Astrocyte of the hippocampus (primary cell): ENCODE results near the gene RANBP10.

ENCODE experiments used
- DNase-seq: peaks from one replicate; pipeline ENCODE4 v3.0.0; 2011; ENCODE audit warnings: low read depth, low spot score

RANBP10 gene

GRCh38 chr16:67676939-67677338 is 129.4 kb downstream of the RANBP10 start:
- no peak for DNase-seq

- no peak for DNase-seq
Measured at GRCh38 chr16:67676516-67676915, 129.8 kb downstream of the RANBP10 start.

DNA sequence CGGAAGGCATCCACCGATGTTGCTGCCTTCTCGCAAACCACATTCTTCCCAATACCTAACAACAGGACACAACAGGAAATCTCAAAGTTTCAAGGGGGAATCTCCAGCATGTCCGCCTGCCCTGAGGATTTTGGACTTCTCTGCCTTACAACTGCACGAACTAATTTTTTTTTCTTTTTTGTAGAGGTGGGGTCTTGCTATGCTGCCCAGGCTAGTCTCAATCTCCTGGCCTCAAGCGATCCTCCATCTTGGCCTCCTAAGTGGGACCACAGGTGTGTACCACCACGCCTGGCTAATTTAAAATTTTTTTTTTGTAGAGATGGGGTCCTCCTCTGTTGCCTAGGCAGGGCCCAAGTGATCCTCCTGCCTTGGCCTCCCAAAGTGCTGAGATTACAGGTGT is 130.4 kb downstream of the RANBP10 start:
- DNase-seq: no peak

DNA sequence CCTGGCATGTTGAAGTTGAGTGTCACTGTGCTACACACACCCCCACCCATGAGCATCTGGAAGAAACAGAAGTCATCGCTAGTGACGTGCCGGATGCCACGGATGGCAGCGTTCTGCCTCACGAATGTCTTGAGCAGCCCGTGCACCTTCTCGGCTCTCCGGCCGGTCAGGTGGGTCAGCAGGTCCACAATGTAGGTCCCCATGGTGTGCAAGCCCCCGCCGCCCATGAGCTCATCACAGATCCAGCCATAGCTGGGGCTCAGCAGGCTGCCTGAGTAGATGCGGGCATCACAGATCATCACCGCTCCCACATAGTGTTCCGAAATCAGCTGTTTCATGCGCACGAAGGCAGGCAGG is 130.8 kb downstream of the RANBP10 start:
- no peak for DNase-seq

DNA sequence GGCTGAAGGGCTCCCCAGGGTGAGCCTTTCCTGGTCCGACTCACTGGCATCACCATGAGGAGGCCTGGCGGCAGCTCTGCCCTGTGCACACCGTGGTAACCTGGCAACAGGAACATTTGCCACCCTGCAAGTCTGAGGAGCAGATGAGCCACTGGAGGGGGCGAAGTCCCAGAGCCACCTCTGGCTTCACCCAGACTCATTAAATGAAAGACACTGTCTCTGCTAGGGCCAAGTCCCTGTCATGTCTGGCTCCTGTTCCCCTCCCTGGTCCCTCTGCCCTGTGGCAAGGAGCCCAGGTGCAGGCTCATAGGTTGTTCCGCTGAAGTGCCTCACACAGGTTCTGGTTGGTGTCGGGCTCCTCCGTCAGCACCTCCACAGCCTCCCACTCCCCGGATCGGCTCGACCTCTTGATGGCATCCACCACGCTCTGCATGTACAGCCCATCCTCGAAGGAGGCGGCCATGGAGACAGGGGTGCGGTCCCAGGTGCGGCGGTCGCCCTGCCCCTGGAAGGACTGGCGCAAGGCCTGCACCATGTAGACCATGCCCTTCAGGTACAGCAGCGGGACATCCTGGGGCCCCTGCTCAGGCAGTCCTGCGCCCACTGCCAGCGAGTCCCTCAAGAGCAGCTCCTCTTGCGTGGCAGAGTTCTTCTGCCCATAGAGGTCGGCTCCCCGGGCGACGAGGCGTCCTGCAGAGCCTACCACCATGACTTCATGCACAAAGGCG is 131.3 kb downstream of the RANBP10 start:
- no peak for DNase-seq

DNA sequence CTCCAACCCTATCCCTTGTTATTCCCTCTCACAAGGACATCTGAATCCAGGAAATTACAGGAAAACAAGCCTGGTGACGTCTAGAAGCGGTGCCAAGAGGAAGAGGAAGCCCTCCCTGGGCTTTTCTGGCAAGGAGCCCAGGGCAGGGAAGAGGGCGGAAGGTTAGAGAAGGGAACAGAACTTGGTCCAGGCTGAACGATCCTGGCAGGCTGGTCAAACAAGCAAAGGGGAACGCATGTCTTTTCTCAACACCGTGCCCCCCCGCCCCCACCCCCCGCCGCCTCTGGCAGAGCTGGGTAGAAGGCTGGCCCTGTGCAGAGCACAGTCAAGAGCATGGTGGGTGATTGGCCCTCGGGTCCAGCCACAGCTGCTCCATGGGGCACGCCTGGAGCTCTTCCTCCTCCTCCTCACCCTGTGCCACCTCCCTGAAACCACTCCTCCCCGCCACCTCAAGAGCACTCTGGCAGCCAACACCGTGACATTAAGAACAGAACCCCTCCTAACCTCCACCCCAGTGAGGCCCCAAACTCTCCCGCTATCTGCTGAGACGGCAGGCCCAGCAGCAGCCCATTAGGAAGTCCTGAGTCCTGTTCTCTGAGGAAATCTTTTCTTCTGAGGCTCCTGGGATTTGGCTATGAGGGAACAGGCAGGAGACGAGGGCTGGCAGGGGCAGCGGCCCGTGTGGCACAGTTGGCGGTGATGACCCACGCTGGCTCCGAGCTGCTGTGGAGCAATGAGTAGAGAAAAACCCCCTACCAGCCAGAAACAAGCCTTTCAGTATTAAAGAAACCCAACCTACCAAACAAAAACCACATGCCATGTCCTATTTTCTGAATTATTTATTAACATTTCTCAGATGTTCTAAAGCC is 132.4 kb downstream of the RANBP10 start:
- DNase-seq: no peak
